ENCODE measurements around the gene SETD2.
"Not testable (repeated sequence)": the region's sequence is repeated elsewhere in the genome, so short reads cannot be mapped to it uniquely, and the experiment has no call there.

The SETD2 gene

DNA sequence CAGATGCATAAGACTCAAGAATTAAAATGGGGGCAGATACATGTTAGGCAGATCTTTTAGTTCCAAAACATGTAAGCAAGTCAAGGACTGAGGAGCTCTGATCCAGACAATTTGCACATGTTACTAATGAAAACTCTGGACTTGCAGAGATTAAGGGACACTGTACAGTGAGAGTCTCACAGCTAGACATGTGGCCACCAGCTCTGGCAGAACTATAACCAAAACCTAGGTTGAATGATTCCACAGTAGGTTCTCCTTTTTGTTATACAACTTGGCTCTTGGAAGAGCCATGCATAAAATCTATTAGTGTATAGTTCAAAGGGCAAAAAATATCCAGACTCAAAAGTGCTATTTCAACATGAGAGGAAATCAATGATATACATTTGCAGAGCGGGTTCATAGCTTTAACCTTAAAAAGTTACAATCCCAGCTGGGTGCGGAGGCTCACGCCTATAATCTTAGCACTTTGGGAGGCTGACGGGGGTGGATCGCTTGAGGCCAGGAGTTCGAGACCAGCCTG, 61.8 kb downstream of the SETD2 start:
- no peak for DNase-seq

DNA sequence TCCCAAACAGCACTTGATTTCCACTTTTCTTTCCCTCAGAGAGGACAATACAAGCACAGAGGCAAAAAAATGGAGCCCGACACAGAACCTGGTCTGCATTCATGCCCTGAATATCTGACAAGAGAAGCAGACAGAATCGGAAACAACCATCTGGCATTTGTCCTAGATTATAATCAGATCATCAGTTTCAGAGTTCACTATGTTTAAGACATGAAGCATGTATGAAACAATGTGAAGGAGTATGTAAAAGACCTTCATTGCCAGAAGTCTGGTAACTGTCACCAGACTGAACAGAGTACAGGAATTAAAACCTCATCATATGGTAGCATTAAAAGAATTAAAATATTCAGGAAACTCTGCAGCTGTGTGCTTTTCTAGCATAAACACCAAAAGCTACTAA, 65.0 kb downstream of the SETD2 start:
- DNase-seq: no peak

DNA sequence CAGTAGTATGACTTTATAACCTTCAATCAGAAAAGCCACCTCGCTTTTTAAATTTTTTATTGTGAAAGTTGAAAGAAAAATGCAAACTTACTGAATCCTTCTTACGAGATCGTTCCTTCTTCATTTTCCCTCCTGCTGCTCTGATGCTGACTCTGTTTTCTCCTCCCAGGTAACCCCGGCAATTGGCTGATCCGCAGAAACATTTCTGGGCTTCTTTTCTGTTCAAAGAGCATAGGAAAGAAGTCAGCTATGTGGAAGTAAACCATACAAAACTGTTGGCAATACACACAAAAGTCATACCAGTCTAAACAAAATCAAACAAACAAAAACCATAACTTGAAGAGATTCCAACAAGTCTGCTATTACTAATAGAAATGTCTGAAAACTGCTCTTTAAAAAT, 66.0 kb downstream of the SETD2 start:
- DNase-seq: peak in 1 of 14 donors; percentile 1

- DNase-seq: no peak
Measured at GRCh38 chr3:47096959-47097358, 67.0 kb downstream of the SETD2 start.

GRCh38 chr3:47092090-47092489, 71.8 kb downstream of the SETD2 start:
- no peak for DNase-seq

DNA sequence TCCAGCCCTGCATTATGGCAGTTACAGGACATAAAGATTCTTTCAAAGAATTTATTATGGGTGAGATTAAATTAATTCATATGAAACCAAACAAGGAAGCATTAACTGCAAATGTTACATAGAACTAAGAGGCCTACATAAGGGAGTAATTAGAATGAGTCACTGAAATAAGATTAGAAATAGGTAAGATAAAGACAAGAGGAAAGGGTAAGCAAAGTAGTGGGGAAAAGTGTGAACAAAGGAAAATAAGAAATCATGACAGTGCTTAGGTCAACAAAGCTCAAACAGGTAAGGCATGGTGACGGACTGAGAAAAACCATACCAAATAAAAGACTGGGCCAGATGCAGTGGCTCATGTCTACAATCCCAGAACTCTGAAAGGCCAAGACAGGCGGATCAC, 74.3 kb downstream of the SETD2 start:
- DNase-seq: no peak

GRCh38 chr3:47086071-47086470, 77.8 kb downstream of the SETD2 start:
- peak in 1 of 14 donors; percentile 11 for DNase-seq

GRCh38 chr3:47083786-47084185, 80.1 kb downstream of the SETD2 start:
- DNase-seq: no peak

DNA sequence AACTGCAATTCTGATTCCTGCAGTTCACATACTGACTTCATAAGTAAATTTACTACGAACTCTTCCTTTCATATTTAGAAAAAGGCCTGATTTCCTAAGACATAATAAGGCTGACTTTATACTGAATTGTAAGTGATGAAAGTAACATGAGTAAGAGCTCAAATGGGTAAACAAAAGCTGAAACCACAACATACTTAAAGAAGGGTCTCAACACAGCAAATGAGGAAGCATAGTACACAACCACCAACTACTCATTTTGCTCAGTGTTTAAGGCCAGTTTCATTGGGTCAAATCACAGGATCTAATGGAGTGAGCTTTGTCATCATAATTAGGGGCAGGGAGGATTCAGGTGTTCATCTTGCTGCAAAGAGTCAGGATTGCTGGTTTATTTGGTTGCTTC, 81.4 kb downstream of the SETD2 start:
- DNase-seq: no peak

DNA sequence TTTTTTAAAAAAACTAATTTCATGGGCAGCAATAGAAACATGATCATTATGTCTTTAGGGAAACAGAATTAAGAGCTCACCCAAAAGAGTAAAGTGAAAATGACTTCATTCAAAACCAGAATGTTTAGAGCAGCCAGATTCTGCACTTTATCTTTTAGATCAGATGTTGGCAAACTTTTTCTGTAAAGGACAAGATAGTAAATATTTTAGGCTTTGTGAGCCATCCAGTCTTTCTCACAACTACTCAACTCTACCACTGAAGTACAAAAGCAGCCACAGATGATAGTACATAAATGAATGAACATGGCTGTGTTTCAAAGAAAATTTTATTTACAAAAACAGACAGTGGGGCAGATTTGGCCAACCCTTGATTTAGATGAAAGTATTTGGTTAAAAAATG, 84.5 kb downstream of the SETD2 start:
- DNase-seq: no peak

DNA sequence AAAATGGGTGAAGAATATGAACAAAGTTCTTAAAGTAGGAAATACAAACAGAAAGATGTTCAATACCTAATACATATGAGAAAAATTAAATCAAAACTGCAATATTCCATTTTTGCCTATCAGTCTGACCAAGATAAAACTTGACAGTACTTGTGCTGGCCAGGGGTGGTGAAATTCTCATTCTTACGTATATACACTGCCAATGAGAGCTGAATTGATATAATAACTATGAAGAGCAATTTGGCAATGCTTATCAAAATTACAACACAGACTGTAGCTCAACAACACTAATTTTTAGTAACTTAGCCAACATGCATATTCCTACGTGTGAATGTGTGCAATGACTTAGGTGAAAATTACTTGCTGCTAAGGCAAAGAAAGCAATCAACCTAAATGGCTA, 90.2 kb downstream of the SETD2 start:
- no peak for DNase-seq

DNA sequence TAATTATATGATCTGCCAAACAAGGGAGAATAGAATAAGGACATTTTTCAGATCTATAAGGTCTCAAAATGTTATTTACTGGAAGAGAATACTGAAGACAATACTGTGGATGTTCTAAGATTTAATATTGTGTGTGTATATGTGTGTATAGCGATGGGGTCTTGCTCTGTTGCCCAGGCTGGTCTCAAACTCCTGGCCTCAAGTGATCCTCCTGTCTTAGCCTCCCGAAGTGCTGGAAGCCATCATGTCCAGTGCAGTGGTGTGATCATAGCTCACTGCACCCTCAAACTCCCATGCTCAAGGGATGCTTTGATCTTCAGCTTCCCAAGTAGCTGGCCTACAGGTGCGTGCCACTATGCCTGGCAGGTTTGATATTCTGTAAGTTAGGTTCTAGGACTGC, 93.1 kb downstream of the SETD2 start:
- no peak for DNase-seq

- not testable (repeated sequence) for DNase-seq
Measured at GRCh38 chr3:47066259-47066658, 97.7 kb downstream of the SETD2 start.

DNA sequence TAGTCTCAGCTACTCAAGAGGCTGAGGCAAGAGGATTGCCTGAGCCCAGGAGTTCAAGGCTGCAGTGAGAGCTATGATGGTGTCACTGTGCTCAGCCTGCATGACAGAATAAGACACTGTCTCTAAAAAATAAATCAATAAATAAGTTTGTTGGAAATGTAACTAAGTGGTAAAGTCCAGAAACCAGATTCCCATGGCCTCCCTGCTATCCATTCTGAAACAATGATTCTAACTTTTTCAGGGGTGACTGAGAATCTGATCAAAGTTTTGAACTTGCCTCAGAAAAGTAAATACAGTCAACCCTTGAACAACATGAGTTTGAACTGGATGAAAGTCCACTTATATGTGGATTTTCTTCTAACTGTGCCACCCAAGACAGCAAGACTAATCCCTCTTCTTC, 98.2 kb downstream of the SETD2 start:
- no peak for DNase-seq

- DNase-seq: no peak
Measured at GRCh38 chr3:47065058-47065457, 98.9 kb downstream of the SETD2 start.

GRCh38 chr3:47057212-47057671, 106.7 kb downstream of the SETD2 start:
- no peak for DNase-seq

DNA sequence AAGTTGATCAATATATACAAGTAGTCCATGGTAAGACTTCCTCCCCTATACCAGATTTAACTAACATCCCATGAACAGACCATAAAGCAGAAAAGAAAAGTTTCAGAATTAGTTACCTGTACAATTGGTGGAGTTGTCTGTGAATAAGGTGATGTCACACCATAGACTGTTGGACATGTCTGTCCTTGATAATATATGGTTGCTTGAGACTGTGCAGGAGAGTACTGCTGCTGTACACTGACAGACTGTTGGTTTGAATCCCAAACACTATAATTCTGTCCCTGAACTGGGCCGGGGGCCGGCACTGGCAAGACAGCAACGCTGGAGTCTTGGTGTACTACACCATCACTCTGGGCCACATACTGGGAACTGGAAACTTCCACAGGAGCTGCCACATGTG, 107.2 kb downstream of the SETD2 start:
- DNase-seq: no peak

DNA sequence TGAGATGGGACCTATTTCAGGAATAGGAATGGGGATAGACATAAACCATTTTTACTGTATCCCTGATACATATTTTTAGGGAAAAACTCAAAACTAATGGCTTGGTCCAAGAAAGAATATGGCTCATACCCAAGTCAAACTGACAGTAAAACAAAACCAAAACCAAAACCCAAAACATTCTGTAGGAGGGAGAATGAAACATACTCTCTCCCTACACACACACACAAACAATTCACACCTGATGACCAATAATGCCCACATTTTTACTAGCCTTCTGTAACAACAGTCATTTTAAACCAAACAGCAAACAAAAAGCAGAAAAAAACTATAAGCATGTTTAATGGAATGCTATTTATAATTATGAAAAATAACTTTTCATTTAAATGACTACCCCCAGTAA, 109.5 kb downstream of the SETD2 start:
- DNase-seq: no peak

DNA sequence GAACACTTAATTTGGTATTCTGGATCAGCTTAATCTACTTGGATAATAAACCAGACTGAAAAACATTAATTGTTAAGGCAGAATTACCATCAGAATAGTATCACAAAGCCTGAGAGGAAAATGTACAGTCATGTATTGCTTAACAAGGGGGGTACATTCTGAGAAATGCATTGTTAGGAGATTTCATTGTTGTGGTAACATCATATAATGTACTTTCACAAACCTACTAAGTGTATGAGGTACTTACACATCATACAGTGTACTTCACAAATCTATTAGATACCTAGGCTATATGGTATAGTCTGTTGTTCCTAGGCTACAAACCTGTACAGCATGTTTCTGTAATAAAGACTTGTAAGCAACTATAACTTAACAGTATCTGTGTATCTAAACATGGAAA, 116.2 kb downstream of the SETD2 start:
- no peak for DNase-seq

- no peak for DNase-seq
Measured at GRCh38 chr3:47047069-47047468, 116.8 kb downstream of the SETD2 start.

DNA sequence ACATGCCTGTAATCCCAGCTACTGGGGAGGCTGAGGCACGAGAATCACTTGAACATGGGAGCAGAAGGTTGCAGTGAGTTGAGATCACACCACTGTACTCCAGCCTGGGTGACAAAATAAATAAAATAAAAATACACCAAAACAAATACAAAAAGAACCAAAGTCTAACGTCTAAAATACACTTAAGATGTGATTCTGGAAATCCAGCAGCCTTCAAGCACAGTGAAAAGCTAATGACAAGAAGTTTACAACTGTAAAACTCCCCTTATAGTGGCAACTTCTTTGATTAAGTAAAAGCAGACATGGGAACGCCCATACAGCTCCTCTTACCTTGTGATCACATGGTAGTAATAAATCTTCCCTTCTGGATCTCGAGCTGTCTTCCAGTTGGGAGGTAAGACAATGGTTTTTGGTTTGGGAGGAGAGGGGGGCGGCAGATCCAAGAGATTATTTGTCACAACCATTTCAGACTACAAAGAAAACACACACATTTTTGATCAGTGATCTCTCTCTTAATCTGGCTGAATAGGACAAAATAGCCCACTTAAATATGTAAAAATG, 121.6 kb downstream of the SETD2 start:
- no peak for DNase-seq

GRCh38 chr3:47041114-47041513, 122.8 kb downstream of the SETD2 start:
- DNase-seq: no peak

GRCh38 chr3:47037302-47037701, 126.6 kb downstream of the SETD2 start:
- not testable (repeated sequence) for DNase-seq

GRCh38 chr3:47036145-47036544, 127.8 kb downstream of the SETD2 start:
- no peak for DNase-seq

- no peak for DNase-seq
Measured at GRCh38 chr3:47035645-47036044, 128.3 kb downstream of the SETD2 start.

Measured in C1 segment of cervical spinal cord (tissue), 14 donors.